Stomach smooth muscle (tissue), 2 donors: Measurements from ENCODE around the gene KRTAP1-3.
"Not testable (repeated sequence)": the region's sequence is repeated elsewhere in the genome, so short reads cannot be mapped to it uniquely, and the experiment has no call there.

Experiments
- H3K27ac ChIP-seq: one replicate; pipeline ENCODE4 v1.7.0; 2013; ENCODE audit warnings: mild to moderate bottlenecking, low read length, inconsistent platforms
- H3K27me3 ChIP-seq, 2 donors: one replicate each; pipeline ENCODE4 v1.7.0; 2013; ENCODE audit warnings: low read length in 2 of 2; ENCODE audit not compliant: insufficient read depth in 2 of 2, control insufficient read depth in 1 of 2
- H3K36me3 ChIP-seq, 2 donors: one replicate each; pipeline ENCODE4 v1.7.0; 2013; ENCODE audit warnings: low read length in 2 of 2; ENCODE audit not compliant: control insufficient read depth in 2 of 2, insufficient read depth in 2 of 2
- H3K4me1 ChIP-seq: one replicate; pipeline ENCODE4 v1.7.0; 2013; ENCODE audit warnings: low read length; ENCODE audit not compliant: control insufficient read depth, insufficient read depth
- H3K4me3 ChIP-seq, 2 donors: one replicate each; pipeline ENCODE4 v1.7.0; 2013; ENCODE audit warnings: low read length in 2 of 2
- H3K9ac ChIP-seq, 2 donors: one replicate each; pipeline ENCODE4 v1.7.0; 2013; ENCODE audit warnings: low read length in 2 of 2, mild to moderate bottlenecking in 1 of 2
- H3K9me3 ChIP-seq, 2 donors: one replicate each; pipeline ENCODE4 v1.7.0; 2013; ENCODE audit warnings: low read length in 2 of 2; ENCODE audit not compliant: control insufficient read depth in 2 of 2
- donor health status: healthy.
- donor health status: Pancreatic carcinoma.

Gene KRTAP1-3

DNA sequence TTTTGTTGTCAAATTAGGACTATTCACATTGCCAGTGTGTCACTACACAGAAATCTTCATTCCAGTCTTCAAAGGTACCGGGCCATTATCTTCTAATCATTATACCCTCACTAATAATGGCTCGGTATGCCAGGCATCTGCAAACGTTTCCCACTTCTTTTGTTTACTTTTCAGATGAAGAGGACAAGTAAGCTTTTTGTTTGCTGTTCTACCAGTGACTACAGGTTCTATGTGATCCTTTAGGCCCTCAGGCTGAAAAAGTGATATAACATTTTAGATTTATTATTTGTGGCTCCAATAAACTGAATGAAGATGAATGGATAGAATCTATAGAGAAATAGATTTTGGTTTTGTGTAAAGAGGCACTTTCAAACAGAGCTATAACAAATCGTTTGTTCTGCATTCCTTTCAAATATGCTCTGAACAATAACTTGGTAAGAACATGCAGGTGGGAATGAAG is 25.3 kb downstream of the KRTAP1-3 start:
- Histone ChIP-seq H3K4me3 (no peak overlapping the region), H3K4me1 (no peaks in the 10 kb centered on the region), H3K27me3 (no peaks in the 10 kb centered on the region), H3K9me3 (no peaks in the 10 kb centered on the region), H3K36me3 (no peaks in the 10 kb centered on the region), H3K27ac (no peak overlapping the region), H3K9ac (no peak overlapping the region)

DNA sequence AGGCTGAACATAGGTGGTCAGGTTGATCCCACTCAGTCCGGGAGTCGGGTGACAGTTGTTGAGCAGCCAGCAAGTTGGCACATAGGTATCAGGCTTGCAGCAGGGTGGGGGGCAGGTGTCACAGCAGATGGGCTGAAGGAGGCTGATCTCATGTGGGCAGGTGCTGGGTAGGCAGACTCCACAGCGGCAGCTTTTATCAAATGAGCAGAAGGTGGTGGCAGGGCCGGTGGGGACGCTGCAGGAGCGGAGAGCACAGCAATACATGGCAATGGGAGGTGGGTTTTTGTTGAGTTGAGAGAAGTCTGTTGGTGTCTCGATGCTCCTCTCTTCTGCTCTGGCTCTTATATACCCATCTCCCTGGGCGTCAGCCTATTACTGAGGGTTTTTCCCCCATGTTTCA is 25.9 kb downstream of the KRTAP1-3 start, which contains the start of gene KRTAP3-1:
TSS of gene KRTAP3-1 (minus strand) at position 318 of the 400 bp plus-strand sequence. CDS start at position 264, 54 bp downstream.
- Histone ChIP-seq H3K36me3 (no peaks in the 10 kb centered on the region), H3K27me3 (no peaks in the 10 kb centered on the region), H3K27ac (no peak within 1 kb of the TSS), H3K4me3 (no peak within 1 kb of the TSS), H3K9ac (no peak within 1 kb of the TSS), H3K9me3 (no peaks in the 10 kb centered on the region), H3K4me1 (no peaks in the 10 kb centered on the region)

DNA sequence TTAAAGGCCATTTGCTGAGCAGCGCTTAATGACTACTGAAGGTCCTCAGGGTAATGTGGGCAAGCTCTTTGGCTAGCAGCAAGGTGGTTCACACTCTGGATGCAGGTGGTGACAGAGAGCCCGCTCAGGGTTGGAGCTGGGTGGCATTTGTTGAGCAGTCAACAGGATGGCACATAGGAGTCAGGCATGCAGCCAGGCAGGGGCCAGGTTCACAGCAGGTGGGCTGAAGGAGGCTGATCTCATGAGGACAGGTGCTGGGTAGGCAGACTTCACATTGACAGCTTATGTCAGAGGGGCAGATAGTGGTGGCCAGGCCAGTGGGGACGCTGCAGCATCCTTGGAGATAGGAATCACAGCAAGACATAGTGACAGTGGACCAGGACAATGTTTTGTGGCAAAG is 30.3 kb downstream of the KRTAP1-3 start:
- Histone ChIP-seq H3K4me3 (no peak overlapping the region), H3K36me3 (no peaks in the 10 kb centered on the region), H3K9ac (no peak overlapping the region), H3K27ac (no peak overlapping the region), H3K4me1 (no peaks in the 10 kb centered on the region), H3K9me3 (no peaks in the 10 kb centered on the region), H3K27me3 (no peaks in the 10 kb centered on the region)

DNA sequence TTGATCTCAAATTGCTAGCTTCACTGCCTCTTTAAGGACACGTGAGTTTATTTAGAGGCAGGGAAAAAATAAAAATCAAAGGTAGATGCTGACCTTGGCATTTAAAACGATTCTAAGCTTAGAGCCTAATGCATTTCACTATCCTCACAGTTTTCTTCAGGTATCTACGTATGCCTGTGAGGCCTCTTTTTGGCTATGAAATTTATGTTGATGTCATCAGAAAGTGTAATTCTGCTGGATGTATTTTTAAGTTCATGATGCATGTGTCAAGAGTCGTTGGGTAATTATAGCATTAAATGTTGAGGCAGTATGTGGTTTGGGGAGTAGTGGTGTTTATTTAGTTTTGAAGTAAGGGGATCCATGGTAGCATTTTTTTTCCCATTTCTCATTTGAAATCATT is 30.7 kb downstream of the KRTAP1-3 start:
- no peak overlapping the region for H3K4me3 ChIP-seq
- no peak overlapping the region for H3K9ac ChIP-seq
- H3K9me3 ChIP-seq, result no peaks in the 10 kb centered on the region
- H3K4me1 ChIP-seq, result no peaks in the 10 kb centered on the region
- no peaks in the 10 kb centered on the region for H3K36me3 ChIP-seq
- no peak overlapping the region for H3K27ac ChIP-seq
- no peaks in the 10 kb centered on the region for H3K27me3 ChIP-seq

DNA sequence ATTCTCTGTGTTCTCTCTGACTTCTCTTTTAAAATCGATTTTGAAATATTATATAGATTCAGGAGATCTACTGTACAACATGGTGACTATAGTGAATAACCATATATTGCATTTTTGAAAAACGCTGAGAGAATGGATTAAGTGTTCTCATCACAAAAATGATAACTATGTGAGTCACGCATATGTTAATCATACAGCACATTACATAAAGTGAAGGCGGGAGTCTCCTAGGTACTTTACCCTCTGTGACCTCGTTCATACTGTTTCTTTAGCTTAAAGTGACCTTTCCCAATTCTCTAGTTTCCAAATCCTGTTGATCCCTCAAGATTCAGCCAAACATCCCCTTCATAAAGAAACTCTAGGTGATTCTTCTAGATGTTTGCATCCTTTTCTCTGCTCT is 31.9 kb downstream of the KRTAP1-3 start:
- H3K4me1 ChIP-seq, result no peaks in the 10 kb centered on the region
- no peaks in the 10 kb centered on the region for H3K36me3 ChIP-seq
- H3K4me3 ChIP-seq, result no peak overlapping the region
- no peak overlapping the region for H3K9ac ChIP-seq
- no peaks in the 10 kb centered on the region for H3K9me3 ChIP-seq
- no peaks in the 10 kb centered on the region for H3K27me3 ChIP-seq
- no peak overlapping the region for H3K27ac ChIP-seq

DNA sequence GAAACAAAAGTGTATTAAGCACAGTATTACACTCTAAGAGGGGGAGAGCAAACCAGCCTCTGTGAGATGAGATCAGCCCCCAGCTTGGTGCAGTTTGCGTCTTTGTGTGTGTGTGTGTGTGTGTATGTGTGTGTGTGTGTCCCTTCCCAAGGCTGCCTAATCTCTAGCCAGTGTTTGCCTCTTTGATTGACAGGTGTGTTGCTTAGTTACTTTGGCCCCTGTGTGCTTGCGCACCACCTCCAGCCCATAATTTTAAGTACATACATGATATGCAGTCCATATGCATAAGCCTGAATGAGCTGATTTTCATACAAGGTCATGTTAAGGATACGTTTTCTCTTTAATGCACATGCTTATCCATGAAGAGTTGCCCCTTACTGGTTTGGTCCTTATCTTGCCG is 32.9 kb downstream of the KRTAP1-3 start:
- Histone ChIP-seq H3K36me3 (no peaks in the 10 kb centered on the region), H3K27ac (no peak overlapping the region), H3K4me1 (no peaks in the 10 kb centered on the region), H3K9me3 (no peaks in the 10 kb centered on the region), H3K9ac (no peak overlapping the region), H3K4me3 (no peak overlapping the region), H3K27me3 (no peaks in the 10 kb centered on the region)

DNA sequence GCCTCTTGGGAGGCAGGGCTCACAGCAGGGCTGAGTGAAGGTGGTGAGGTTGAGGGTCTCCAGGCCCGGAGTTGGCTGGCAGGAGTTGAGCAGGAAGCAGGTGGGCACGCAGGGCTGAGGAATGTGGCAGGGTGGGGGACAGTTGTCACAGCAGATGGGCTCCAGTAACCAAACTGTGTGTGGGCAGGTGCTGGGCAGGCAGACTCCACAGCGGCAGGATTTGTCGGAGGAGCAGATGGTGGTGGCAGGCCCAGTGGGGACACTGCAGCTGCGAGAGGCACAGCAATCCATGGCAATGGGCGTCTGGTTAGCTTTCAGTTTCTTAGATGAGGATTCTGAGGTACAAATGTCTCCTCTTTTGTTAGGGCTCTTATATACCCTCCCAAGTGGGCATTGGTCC is 35.1 kb downstream of the KRTAP1-3 start, which contains the start of gene KRTAP3-2:
TSS of gene KRTAP3-2 (minus strand) at position 344 of the 400 bp plus-strand sequence. CDS start at position 291, 53 bp downstream.
- H3K9ac ChIP-seq, H3K4me3 ChIP-seq, H3K36me3 ChIP-seq, H3K4me1 ChIP-seq, H3K27me3 ChIP-seq, H3K27ac ChIP-seq, H3K9me3 ChIP-seq: not testable (repeated sequence)

DNA sequence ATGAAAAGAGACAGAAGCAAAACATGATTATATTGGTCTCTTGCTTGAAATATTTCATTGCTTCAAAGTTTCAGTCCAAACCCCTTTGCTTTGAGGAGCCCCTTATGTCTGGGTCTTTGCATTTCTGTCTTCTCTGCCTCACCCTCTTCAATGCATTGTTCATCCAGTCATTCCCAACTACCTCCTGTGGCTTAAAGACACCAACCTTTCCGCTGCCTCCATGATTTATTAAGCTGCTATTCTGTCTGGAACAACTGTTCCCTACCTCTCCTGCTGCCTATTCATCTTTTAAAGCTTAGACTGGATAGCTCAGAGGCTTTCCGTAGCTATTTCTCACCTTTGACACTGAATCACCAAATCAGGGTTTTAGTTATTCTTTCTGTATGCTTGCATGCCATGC is 37.3 kb downstream of the KRTAP1-3 start:
- Histone ChIP-seq H3K9ac (no peak overlapping the region), H3K4me3 (no peak overlapping the region), H3K36me3 (no peaks in the 10 kb centered on the region), H3K27ac (no peak overlapping the region), H3K4me1 (no peaks in the 10 kb centered on the region), H3K9me3 (peaks cover 0 to 3% of the 10 kb centered on the region in 2 donors), H3K27me3 (no peaks in the 10 kb centered on the region)

DNA sequence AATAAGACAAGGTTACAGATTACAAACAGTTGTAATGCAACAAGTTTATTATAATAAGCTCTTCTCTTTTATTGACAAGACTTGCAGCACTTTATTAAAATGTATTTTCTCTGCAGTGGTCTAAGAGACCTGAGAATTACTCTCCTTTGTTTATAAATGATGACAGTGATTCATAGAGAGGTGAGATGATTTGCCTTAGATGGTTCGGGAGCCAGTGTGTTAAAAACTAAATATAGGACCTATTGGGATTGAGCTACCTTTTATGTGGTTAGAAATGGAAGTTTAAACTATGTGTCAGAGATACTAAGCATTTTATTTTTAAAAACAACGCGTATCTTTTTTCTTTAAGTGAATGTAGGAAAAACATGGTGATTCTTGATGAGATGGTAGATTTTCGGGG is 37.8 kb downstream of the KRTAP1-3 start:
- Histone ChIP-seq H3K36me3 (no peaks in the 10 kb centered on the region), H3K4me3 (no peak overlapping the region), H3K27me3 (no peaks in the 10 kb centered on the region), H3K9ac (no peak overlapping the region), H3K9me3 (peaks cover 0 to 3% of the 10 kb centered on the region in 2 donors), H3K27ac (no peak overlapping the region), H3K4me1 (no peaks in the 10 kb centered on the region)

DNA sequence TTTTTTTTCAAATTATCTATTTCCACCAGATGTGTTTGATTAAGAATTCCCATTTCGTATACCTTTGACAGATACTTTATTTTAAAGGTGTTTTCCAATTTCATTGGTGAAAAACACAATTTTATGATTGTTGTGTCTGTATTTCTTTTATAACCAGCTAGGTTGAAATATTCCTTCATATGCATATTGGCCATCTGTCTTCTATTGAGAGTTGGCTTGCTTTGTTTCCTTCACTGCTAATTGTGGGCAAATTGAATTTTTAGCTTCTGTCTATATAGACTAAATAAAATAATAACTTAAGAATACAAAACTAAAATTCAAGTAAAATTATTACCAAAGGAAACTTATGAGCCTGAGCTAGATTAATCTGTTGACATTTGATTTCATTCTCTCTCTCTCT is 39.6 kb downstream of the KRTAP1-3 start:
- Histone ChIP-seq H3K4me1 (no peaks in the 10 kb centered on the region), H3K4me3 (no peak overlapping the region)

DNA sequence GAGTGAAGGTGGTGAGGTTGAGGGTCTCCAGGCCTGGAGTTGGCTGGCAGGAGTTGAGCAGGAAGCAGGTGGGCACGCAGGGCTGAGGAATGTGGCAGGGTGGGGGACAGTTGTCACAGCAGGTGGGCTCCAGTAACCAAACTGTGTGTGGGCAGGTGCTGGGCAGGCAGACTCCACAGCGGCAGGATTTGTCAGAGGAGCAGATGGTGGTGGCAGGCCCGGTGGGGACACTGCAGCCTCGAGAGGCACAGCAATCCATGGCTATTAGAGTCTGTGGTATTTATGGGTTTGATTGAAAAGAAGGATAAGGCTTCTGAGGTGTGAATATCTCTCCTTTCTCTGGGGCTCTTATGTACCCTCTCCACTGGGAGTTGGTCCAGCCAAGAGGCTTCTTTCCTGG is 40.8 kb downstream of the KRTAP1-3 start, which contains the start of gene KRTAP3-3:
TSS of gene KRTAP3-3 (minus strand) at position 326 of the 400 bp plus-strand sequence. CDS start at position 259, 67 bp downstream.
- no peak within 1 kb of the TSS for H3K27ac ChIP-seq
- H3K9me3 ChIP-seq, result peaks cover 0 to 3% of the 10 kb centered on the region in 2 donors
- H3K9ac ChIP-seq, result no peak within 1 kb of the TSS
- no peak within 1 kb of the TSS for H3K4me3 ChIP-seq
- H3K4me1 ChIP-seq, result no peaks in the 10 kb centered on the region
- no peaks in the 10 kb centered on the region for H3K36me3 ChIP-seq
- H3K27me3 ChIP-seq, result no peaks in the 10 kb centered on the region

More for the DNA sequence above, 39.6 kb downstream of the KRTAP1-3 start:
- H3K9me3 ChIP-seq, result peaks cover 0 to 3% of the 10 kb centered on the region in 2 donors
- H3K27ac ChIP-seq, result no peak overlapping the region
- no peaks in the 10 kb centered on the region for H3K36me3 ChIP-seq
- H3K9ac ChIP-seq, result no peak overlapping the region
- no peaks in the 10 kb centered on the region for H3K27me3 ChIP-seq
